GM12872 (cell line): Measurements from ENCODE around the gene PRDM15.

Source experiments
- TF ChIP-seq, protein P1 (sequence below): IDR thresholded peaks from 3 replicates; pipeline ENCODE4 v1.5.1; 2011; ENCODE audit warnings: low read depth, mild to moderate bottlenecking, low read length, moderate library complexity; ENCODE audit not compliant: insufficient read depth

The PRDM15 gene

DNA sequence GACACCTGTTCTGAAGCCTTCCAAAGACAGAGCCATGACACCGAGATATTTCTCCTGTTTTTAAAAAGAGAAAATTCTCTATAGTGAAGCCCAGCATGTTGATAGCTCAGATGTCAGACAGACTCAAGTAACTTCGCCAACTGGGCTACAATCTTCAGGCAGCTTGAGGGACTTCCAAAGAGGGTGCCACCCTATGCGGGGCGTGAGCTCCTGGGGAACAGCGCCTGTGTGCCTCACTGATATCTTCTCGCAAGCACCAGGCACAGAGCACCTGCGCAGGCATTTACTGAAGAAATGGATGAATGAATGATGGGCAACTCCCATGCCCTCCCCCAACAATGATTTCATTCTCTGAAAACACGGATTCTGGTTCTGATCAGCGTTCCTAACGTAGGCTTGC, 129.9 kb downstream of the PRDM15 start:
- TF ChIP-seq, protein P1, sequence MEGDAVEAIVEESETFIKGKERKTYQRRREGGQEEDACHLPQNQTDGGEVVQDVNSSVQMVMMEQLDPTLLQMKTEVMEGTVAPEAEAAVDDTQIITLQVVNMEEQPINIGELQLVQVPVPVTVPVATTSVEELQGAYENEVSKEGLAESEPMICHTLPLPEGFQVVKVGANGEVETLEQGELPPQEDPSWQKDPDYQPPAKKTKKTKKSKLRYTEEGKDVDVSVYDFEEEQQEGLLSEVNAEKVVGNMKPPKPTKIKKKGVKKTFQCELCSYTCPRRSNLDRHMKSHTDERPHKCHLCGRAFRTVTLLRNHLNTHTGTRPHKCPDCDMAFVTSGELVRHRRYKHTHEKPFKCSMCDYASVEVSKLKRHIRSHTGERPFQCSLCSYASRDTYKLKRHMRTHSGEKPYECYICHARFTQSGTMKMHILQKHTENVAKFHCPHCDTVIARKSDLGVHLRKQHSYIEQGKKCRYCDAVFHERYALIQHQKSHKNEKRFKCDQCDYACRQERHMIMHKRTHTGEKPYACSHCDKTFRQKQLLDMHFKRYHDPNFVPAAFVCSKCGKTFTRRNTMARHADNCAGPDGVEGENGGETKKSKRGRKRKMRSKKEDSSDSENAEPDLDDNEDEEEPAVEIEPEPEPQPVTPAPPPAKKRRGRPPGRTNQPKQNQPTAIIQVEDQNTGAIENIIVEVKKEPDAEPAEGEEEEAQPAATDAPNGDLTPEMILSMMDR = no peak
